K562 (cell line): ENCODE results near the gene TMEM87B. TPM values are rescaled to one million over a fixed set of nuclear protein-coding genes. Genes with fewer than 3 reads are reported as not detected.

Experiments used
- ATAC-seq: fragments of 200-7000 bp; cut with Tn5 transposase; 3 replicates; pipeline ENCODE4 v1.9.1; 2020; ENCODE audit warnings: moderate library complexity
- BruUV-seq: library from RNA; stranded (reverse); fragments of 400-500 nt; replicated peaks from 2 replicates; lab custom pipeline; 2021; lab: Mats Ljungman, UMichigan
- CTCF ChIA-PET: fragments of 300-600 bp; formaldehyde crosslinking; extraction: SDS; loops from one replicate; lab custom pipeline; 2021; ENCODE audit warnings: low intra/inter-chr PET ratio; lab: Yijun Ruan, JAX
- POLR2A ChIA-PET: fragments of 300-600, 350-650 bp; sonication (Branson Sonifier 250); formaldehyde crosslinking; extraction: SDS; loops from one replicate; lab custom pipeline; 2021; ENCODE audit warnings: antibody characterized with exemption, inconsistent platforms; lab: Yijun Ruan, JAX
- DNase-seq, 4 experiments: peaks; one replicate each; pipeline versions ENCODE4 v3.0.0 to v3.0.0-alpha.2; 2011 to 2018; ENCODE audit warnings: low spot score in 3 of 4, mixed read lengths in 3 of 4; ENCODE audit errors: extremely low read depth in 1 of 4
- FAIRE-seq: peaks from 2 replicates; lab custom pipeline; 2011; peaks lifted over from hg19 to GRCh38; lab: Jason Lieb, UNC
- H2AFZ ChIP-seq: 2 replicates; pipeline ENCODE4 v1.6.0; 2011; ENCODE audit warnings: low read depth, low read length, control low read depth, inconsistent platforms
- H3K27ac ChIP-seq: fragments of 200-600 bp; 3 replicates; pipeline ENCODE4 v1.8.0; 2011; ENCODE audit warnings: low read depth, mild to moderate bottlenecking, control low read depth, inconsistent platforms, low read length, moderate library complexity, mixed read lengths; ENCODE audit errors: extremely low read depth
- H3K27me3 ChIP-seq, 2 experiments: fragments of 300-600 bp in 1 of 2; 2 replicates in 1 of 2; 3 replicates in 1 of 2; pipeline versions ENCODE4 v1.6.0 to v1.8.0; 2011; ENCODE audit warnings: inconsistent platforms in 2 of 2, low read length in 2 of 2, mild to moderate bottlenecking in 1 of 2, mixed read lengths in 1 of 2, moderate library complexity in 1 of 2; ENCODE audit not compliant: control insufficient read depth in 2 of 2, insufficient read depth in 2 of 2
- H3K36me3 ChIP-seq: fragments of 300-600 bp; 3 replicates; pipeline ENCODE4 v1.8.0; 2011; ENCODE audit warnings: mild to moderate bottlenecking, low read length, inconsistent platforms; ENCODE audit not compliant: control insufficient read depth, insufficient read depth
- H3K4me1 ChIP-seq, 2 experiments: fragments of 200-600 bp in 1 of 2; replicated peaks in 1 of 2; 2 replicates in 1 of 2; 3 replicates in 1 of 2; pipeline versions ENCODE4 v1.5.1 to v1.8.0; 2011; ENCODE audit warnings: inconsistent platforms in 2 of 2, low read length in 2 of 2, mild to moderate bottlenecking in 1 of 2, mixed read lengths in 1 of 2, moderate library complexity in 1 of 2; ENCODE audit not compliant: control insufficient read depth in 2 of 2, insufficient read depth in 2 of 2
- H3K4me2 ChIP-seq: 2 replicates; pipeline ENCODE4 v1.6.1; 2011; ENCODE audit warnings: low read length, control low read depth, inconsistent platforms, mixed read lengths; ENCODE audit not compliant: insufficient read depth
- H3K4me3 ChIP-seq: fragments of 200-600 bp; sonication (generic), shearing (Covaris generic); 2 replicates; pipeline ENCODE4 v1.5.1; 2016; ENCODE audit warnings: control low read depth, inconsistent platforms
- H3K79me2 ChIP-seq: fragments of 200-600 bp; 3 replicates; pipeline ENCODE4 v1.8.0; 2011; ENCODE audit warnings: low read length, inconsistent platforms; ENCODE audit not compliant: control insufficient read depth, insufficient read depth
- H3K9ac ChIP-seq, 2 experiments: 2 replicates each; pipeline versions ENCODE4 v1.6.0 to v1.6.1; 2011; ENCODE audit warnings: low read depth in 2 of 2, low read length in 2 of 2, control low read depth in 1 of 2, inconsistent platforms in 1 of 2, mild to moderate bottlenecking in 1 of 2, mixed read lengths in 1 of 2; ENCODE audit not compliant: insufficient read depth in 1 of 2
- H3K9me1 ChIP-seq: one replicate; pipeline ENCODE4 v1.6.0; 2011; ENCODE audit warnings: inconsistent platforms, mild to moderate bottlenecking, low read length, moderate library complexity; ENCODE audit not compliant: control insufficient read depth, insufficient read depth
- H3K9me3 ChIP-seq: replicated peaks from 2 replicates; pipeline ENCODE4 v1.5.1; 2011; ENCODE audit warnings: low read depth, low read length, inconsistent platforms; ENCODE audit not compliant: control insufficient read depth, insufficient read depth
- H4K20me1 ChIP-seq: replicated peaks from 2 replicates; pipeline ENCODE4 v1.6.1; 2011; ENCODE audit warnings: low read length, inconsistent platforms, mixed read lengths; ENCODE audit not compliant: control insufficient read depth, insufficient read depth
- JUN ChIP-seq, 2 experiments: sonication (generic) in 1 of 2; formaldehyde crosslinking in 1 of 2; IDR thresholded peaks; 2 replicates each; pipeline versions ENCODE4 v1.6.1 to v1.8.0; 2012 to 2022; ENCODE audit warnings: borderline replicate concordance in 2 of 2, mild to moderate bottlenecking in 2 of 2, improper control_type of control experiment in 1 of 2, low read depth in 1 of 2, low read length in 1 of 2, missing genetic modification reagents in 1 of 2
- WGBS: fragments of 100-300 bp; shearing (Covaris generic); methylation state at CpG from one replicate; pipeline ENCODE4 v1.1.6; 2016; ENCODE audit warnings: low coverage, mixed read lengths; ENCODE audit not compliant: insufficient coverage; ENCODE audit errors: missing lambda C conversion rate; 5-methylcytosine and 5-hydroxymethylcytosine counted together
- in situ Hi-C: fragments of 300-500 bp; cut with MboI; formaldehyde crosslinking; loops from 4 replicates; pipeline ENCODE4 v1.15.0; 2018; ENCODE audit warnings: inconsistent platforms, mixed read lengths
- intact Hi-C: fragments of 100-400 bp; cut with micrococcal nuclease; formaldehyde crosslinking; loops from 2 replicates; pipeline ENCODE4 v1.14.2; 2022
- polyA plus RNA-seq, 8 experiments: library from polyadenylated mRNA; depleted of rRNA in 4 of 8; stranded (reverse) in 5 of 8; unstranded in 3 of 8; fragments of >200 nt; fragmentation: Nextera tagmentation in 2 of 8; fragmentation: Illumina TruSeq in 1 of 8; extraction: Ambion mirVana in 2 of 8; extraction: Trizol in 1 of 8; gene quantifications; 2 replicates each; pipeline versions ENCODE4 v1.2.1 to v1.2.3, GENCODE V29; 2011 to 2014; ENCODE audit warnings: inconsistent platforms in 1 of 8, missing spikeins in 1 of 8
- total RNA-seq, 7 experiments: library from RNA; depleted of rRNA in 6 of 7; stranded (reverse); fragments of >200 nt in 6 of 7; fragmentation: Illumina TruSeq in 2 of 7; extraction: Trizol in 2 of 7; gene quantifications; 2 replicates each; pipeline versions ENCODE4 v1.2.1 to v1.2.3, GENCODE V29; 2011 to 2021; ENCODE audit warnings: low replicate concordance in 1 of 7
- TF ChIP-seq, protein P1 (sequence below): sonication (generic); formaldehyde crosslinking; IDR thresholded peaks from 2 replicates; pipeline ENCODE4 v1.8.0; 2023; ENCODE audit warnings: mild to moderate bottlenecking, missing genetic modification reagents

Gene TMEM87B
- total and polyA plus RNA-seq, 9 of the 15 experiments (the other 6 are each of a cell fraction or from before 2014, with no cell fraction given): 3.7 to 17.1 (median 11.0) TPM

DNA sequence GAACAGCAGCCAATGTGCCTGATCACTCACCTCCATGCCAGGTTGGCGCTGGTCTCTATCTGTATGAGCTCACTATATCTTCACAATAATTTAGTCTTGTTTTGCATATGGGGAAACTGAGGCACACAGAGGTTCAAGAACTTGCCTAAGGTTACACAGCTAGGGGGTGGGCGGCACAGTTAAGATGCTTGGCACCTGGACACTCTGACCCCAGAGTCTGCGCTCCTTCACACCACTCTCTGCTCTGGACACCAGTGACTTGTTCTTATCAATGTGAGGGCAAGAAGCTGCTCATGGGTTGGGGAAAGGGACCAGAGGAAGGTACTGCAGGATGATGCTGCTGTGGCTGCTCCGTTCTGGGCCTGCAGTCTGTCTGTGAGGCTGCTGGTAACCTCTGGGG is 110.2 kb downstream of the TMEM87B start:
- 0% methylated on average over 4 of the region's 4 CpGs for WGBS

More for the DNA sequence above, 110.2 kb downstream of the TMEM87B start:
- Histone ChIP-seq H3K9ac (no peak overlapping the region), H3K4me3 (no peak overlapping the region), H3K27me3 (peaks cover 49 to 84% of the 10 kb centered on the region in 2 experiments; a peak in 4 of 5 replicates), H3K9me1 (no peaks in the 10 kb centered on the region), H3K79me2 (no peaks in the 10 kb centered on the region), H3K4me2 (no peak overlapping the region), H2AFZ (no peak overlapping the region), H3K4me1 (peaks cover 0 to 8% of the 10 kb centered on the region in 2 experiments; a peak in 2 of 5 replicates), H3K36me3 (no peaks in the 10 kb centered on the region), H3K9me3 (no peaks in the 10 kb centered on the region), H3K27ac (no peak overlapping the region), H4K20me1 (no peaks in the 10 kb centered on the region; the same call in 1 of the 2 replicates)
- no peak for DNase-seq
- ChIA-PET CTCF (no interaction called here), POLR2A (interaction anchor here (1.2 to 1.8 kb wide), 2 partner anchors 11 to 12 kb away, joined by 3 to 4 read pairs; no protein-coding TSS in a partner anchor)
- in situ Hi-C loops: no loop called here
- TF ChIP-seq, protein P1, sequence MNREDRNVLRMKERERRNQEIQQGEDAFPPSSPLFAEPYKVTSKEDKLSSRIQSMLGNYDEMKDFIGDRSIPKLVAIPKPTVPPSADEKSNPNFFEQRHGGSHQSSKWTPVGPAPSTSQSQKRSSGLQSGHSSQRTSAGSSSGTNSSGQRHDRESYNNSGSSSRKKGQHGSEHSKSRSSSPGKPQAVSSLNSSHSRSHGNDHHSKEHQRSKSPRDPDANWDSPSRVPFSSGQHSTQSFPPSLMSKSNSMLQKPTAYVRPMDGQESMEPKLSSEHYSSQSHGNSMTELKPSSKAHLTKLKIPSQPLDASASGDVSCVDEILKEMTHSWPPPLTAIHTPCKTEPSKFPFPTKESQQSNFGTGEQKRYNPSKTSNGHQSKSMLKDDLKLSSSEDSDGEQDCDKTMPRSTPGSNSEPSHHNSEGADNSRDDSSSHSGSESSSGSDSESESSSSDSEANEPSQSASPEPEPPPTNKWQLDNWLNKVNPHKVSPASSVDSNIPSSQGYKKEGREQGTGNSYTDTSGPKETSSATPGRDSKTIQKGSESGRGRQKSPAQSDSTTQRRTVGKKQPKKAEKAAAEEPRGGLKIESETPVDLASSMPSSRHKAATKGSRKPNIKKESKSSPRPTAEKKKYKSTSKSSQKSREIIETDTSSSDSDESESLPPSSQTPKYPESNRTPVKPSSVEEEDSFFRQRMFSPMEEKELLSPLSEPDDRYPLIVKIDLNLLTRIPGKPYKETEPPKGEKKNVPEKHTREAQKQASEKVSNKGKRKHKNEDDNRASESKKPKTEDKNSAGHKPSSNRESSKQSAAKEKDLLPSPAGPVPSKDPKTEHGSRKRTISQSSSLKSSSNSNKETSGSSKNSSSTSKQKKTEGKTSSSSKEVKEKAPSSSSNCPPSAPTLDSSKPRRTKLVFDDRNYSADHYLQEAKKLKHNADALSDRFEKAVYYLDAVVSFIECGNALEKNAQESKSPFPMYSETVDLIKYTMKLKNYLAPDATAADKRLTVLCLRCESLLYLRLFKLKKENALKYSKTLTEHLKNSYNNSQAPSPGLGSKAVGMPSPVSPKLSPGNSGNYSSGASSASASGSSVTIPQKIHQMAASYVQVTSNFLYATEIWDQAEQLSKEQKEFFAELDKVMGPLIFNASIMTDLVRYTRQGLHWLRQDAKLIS: no peak
- TF ChIP-seq JUN (IDR thresholded peaks at IDR 0.05; ENCODE audit: borderline replicate concordance, low read depth, low read length): no peak
- 0 out of 2 replicates have a peak, but pooled peaks have one; percentile 16 for TF ChIP-seq JUN (CRISPR knock-in tag; IDR thresholded peaks at IDR 0.05; ENCODE audit: borderline replicate concordance)
- FAIRE-seq: no peak
- intact Hi-C loops: no loop called here
- ATAC-seq: no peak
- no TSS peak for BruUV-seq
